Measurements from ENCODE around the gene RELN. TPM values are rescaled to one million over a fixed set of nuclear protein-coding genes. Genes with fewer than 3 reads are reported as not detected.

The RELN gene
- total and polyA plus RNA-seq, 9 of the 15 experiments (the other 6 are each of a cell fraction or from before 2014, with no cell fraction given), result 12.9 to 43.2 (median 18.1) TPM

DNA sequence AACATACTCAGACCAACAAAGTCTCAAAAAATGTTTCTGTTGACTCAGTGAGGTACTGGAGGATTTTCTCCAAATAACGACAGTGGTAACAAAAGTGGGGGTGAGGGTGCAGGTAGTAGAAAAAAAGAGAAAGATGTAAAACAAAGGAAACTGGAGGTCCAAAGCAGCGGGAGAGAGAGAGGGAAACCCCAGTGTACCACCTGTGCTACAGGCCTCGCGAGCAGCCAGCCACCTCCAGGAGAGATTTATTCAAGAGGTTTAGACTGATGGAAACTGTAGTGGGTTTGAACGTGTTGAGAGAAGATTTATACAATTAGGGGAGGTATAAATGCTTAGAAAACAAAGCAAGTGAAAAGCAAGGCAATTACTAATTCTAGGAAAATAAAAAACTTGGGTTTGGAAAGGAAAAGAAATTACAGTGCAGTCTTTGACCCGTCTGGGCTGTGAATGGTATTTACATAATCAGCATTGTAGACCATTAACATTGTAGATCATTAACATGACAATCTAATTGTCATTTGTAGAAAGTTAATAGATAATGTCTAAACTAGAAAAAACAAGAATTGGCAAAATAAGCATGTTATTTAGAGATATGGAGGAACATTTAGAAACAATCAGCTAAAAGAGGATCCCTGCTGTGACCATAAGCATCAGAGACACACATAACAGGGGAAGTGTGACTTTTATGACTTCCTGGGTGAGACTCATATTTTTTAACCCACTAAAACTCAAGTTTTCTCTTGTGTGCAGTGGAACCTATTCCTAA, 180.0 kb downstream of the RELN start (continued):
- no peak for TF ChIP-seq MAZ (CRISPR knock-in tag; conservative IDR thresholded peaks at IDR 0.05 in 1 of 2, IDR thresholded peaks at IDR 0.05 in 1 of 2)
- TF ChIP-seq, protein P1, sequence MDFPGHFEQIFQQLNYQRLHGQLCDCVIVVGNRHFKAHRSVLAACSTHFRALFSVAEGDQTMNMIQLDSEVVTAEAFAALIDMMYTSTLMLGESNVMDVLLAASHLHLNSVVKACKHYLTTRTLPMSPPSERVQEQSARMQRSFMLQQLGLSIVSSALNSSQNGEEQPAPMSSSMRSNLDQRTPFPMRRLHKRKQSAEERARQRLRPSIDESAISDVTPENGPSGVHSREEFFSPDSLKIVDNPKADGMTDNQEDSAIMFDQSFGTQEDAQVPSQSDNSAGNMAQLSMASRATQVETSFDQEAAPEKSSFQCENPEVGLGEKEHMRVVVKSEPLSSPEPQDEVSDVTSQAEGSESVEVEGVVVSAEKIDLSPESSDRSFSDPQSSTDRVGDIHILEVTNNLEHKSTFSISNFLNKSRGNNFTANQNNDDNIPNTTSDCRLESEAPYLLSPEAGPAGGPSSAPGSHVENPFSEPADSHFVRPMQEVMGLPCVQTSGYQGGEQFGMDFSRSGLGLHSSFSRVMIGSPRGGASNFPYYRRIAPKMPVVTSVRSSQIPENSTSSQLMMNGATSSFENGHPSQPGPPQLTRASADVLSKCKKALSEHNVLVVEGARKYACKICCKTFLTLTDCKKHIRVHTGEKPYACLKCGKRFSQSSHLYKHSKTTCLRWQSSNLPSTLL (IDR thresholded peaks at IDR 0.05), result no peak
- TF ChIP-seq ZNF146 (CRISPR knock-in tag; IDR thresholded peaks at IDR 0.05; ENCODE audit: unreplicated experiment), result no peak
- TF ChIP-seq, protein P2, sequence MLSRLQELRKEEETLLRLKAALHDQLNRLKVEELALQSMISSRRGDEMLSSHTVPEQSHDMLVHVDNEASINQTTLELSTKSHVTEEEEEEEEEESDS (CRISPR knock-in tag; IDR thresholded peaks at IDR 0.05), result no peak
- TF ChIP-seq TOE1 (IDR thresholded peaks at IDR 0.05; ENCODE audit: borderline replicate concordance), result no peak
- no peak for TF ChIP-seq TOE1 (CRISPR knock-in tag; IDR thresholded peaks at IDR 0.05; ENCODE audit: borderline replicate concordance, low read depth)
- TF ChIP-seq MYBL2 (IDR thresholded peaks at IDR 0.05; ENCODE audit: low read depth), result no peak
- no peak for TF ChIP-seq MYBL2 (CRISPR knock-in tag; IDR thresholded peaks at IDR 0.05; ENCODE audit: borderline replicate concordance)
- TF ChIP-seq SETDB1 (IDR thresholded peaks at IDR 0.05; ENCODE audit: low read length), result no peak
- no peak for TF ChIP-seq ADNP (tag; IDR thresholded peaks at IDR 0.05)
- TF ChIP-seq GATAD2A (IDR thresholded peaks at IDR 0.05), result no peak
- no peak for TF ChIP-seq MYNN (IDR thresholded peaks at IDR 0.05)
- no peak for TF ChIP-seq MYNN (CRISPR knock-in tag; IDR thresholded peaks at IDR 0.05)
- TF ChIP-seq, protein P3, sequence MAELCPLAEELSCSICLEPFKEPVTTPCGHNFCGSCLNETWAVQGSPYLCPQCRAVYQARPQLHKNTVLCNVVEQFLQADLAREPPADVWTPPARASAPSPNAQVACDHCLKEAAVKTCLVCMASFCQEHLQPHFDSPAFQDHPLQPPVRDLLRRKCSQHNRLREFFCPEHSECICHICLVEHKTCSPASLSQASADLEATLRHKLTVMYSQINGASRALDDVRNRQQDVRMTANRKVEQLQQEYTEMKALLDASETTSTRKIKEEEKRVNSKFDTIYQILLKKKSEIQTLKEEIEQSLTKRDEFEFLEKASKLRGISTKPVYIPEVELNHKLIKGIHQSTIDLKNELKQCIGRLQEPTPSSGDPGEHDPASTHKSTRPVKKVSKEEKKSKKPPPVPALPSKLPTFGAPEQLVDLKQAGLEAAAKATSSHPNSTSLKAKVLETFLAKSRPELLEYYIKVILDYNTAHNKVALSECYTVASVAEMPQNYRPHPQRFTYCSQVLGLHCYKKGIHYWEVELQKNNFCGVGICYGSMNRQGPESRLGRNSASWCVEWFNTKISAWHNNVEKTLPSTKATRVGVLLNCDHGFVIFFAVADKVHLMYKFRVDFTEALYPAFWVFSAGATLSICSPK (IDR thresholded peaks at IDR 0.05; ENCODE audit: borderline replicate concordance), result no peak
- TF ChIP-seq, protein P4, sequence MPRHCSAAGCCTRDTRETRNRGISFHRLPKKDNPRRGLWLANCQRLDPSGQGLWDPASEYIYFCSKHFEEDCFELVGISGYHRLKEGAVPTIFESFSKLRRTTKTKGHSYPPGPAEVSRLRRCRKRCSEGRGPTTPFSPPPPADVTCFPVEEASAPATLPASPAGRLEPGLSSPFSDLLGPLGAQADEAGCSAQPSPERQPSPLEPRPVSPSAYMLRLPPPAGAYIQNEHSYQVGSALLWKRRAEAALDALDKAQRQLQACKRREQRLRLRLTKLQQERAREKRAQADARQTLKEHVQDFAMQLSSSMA (CRISPR knock-in tag; IDR thresholded peaks at IDR 0.05), result no peak
- TF ChIP-seq, protein P5, sequence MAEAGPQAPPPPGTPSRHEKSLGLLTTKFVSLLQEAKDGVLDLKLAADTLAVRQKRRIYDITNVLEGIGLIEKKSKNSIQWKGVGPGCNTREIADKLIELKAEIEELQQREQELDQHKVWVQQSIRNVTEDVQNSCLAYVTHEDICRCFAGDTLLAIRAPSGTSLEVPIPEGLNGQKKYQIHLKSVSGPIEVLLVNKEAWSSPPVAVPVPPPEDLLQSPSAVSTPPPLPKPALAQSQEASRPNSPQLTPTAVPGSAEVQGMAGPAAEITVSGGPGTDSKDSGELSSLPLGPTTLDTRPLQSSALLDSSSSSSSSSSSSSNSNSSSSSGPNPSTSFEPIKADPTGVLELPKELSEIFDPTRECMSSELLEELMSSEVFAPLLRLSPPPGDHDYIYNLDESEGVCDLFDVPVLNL (CRISPR knock-in tag; IDR thresholded peaks at IDR 0.05; ENCODE audit: low read depth), result no peak
- TF ChIP-seq ZNF316 (IDR thresholded peaks at IDR 0.05), result 0 out of 2 replicates have a peak, but pooled peaks have one; percentile 44
- no peak for TF ChIP-seq ZNF699 (CRISPR knock-in tag; IDR thresholded peaks at IDR 0.05; ENCODE audit: insufficient replicate concordance)
- TF ChIP-seq ILK (tag; IDR thresholded peaks at IDR 0.05; ENCODE audit: borderline replicate concordance, low read depth), result no peak
- TF ChIP-seq, protein P6, sequence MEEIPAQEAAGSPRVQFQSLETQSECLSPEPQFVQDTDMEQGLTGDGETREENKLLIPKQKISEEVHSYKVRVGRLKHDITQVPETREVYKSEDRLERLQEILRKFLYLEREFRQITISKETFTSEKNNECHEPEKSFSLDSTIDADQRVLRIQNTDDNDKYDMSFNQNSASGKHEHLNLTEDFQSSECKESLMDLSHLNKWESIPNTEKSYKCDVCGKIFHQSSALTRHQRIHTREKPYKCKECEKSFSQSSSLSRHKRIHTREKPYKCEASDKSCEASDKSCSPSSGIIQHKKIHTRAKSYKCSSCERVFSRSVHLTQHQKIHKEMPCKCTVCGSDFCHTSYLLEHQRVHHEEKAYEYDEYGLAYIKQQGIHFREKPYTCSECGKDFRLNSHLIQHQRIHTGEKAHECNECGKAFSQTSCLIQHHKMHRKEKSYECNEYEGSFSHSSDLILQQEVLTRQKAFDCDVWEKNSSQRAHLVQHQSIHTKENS (CRISPR knock-in tag; IDR thresholded peaks at IDR 0.05), result no peak
- no peak for TF ChIP-seq PHB (CRISPR knock-in tag; IDR thresholded peaks at IDR 0.05)
- TF ChIP-seq SP1 (CRISPR knock-in tag; IDR thresholded peaks at IDR 0.05), result no peak
